GM23248 (cell line): ENCODE data around the gene CADPS2. TPM values are rescaled to one million over a fixed set of nuclear protein-coding genes. Genes with fewer than 3 reads are reported as not detected.

Experiments used
- DNase-seq: peaks from one replicate; pipeline ENCODE4 v3.0.0-alpha.2; 2015
- H2AFZ ChIP-seq: fragments of 200-600 bp; sonication (generic); 2 replicates; pipeline ENCODE4 v1.6.1; 2016; ENCODE audit warnings: antibody characterized with exemption
- H3F3A ChIP-seq: fragments of 200-600 bp; sonication (generic); 2 replicates; pipeline ENCODE4 v1.6.1; 2016; ENCODE audit warnings: mild to moderate bottlenecking, antibody characterized with exemption, mixed run types; ENCODE audit not compliant: insufficient read depth
- H3K27ac ChIP-seq: fragments of 200-600 bp; sonication (generic); 2 replicates; pipeline ENCODE4 v1.5.1; 2016; ENCODE audit warnings: mild to moderate bottlenecking
- H3K27me3 ChIP-seq: fragments of 200-600 bp; sonication (generic); replicated peaks from 2 replicates; pipeline ENCODE4 v1.6.1; 2016; ENCODE audit warnings: mild to moderate bottlenecking; ENCODE audit not compliant: insufficient read depth
- H3K36me3 ChIP-seq: fragments of 200-600 bp; sonication (generic); 2 replicates; pipeline ENCODE4 v1.6.1; 2016; ENCODE audit warnings: low read depth, mild to moderate bottlenecking
- H3K4me1 ChIP-seq: fragments of 200-600 bp; sonication (generic); 2 replicates; pipeline ENCODE4 v1.6.1; 2016; ENCODE audit warnings: mild to moderate bottlenecking; ENCODE audit not compliant: insufficient read depth
- H3K4me2 ChIP-seq: fragments of 200-600 bp; sonication (generic); one replicate; pipeline ENCODE4 v1.6.1; 2016; ENCODE audit warnings: mild to moderate bottlenecking; ENCODE audit not compliant: unreplicated experiment
- H3K4me3 ChIP-seq: fragments of 200-600 bp; sonication (generic); 2 replicates; pipeline ENCODE4 v1.5.1; 2016; ENCODE audit warnings: mild to moderate bottlenecking
- H3K79me2 ChIP-seq: fragments of 200-600 bp; sonication (generic); 2 replicates; pipeline ENCODE4 v1.6.1; 2016; ENCODE audit warnings: mild to moderate bottlenecking; ENCODE audit not compliant: insufficient read depth
- H3K9ac ChIP-seq: fragments of 200-600 bp; sonication (generic); 2 replicates; pipeline ENCODE4 v1.6.1; 2016; ENCODE audit warnings: mild to moderate bottlenecking
- H3K9me2 ChIP-seq: fragments of 200-600 bp; sonication (generic); 2 replicates; pipeline ENCODE4 v1.6.1; 2016; ENCODE audit warnings: mixed run types, mild to moderate bottlenecking, moderate library complexity; ENCODE audit not compliant: insufficient read depth
- H3K9me3 ChIP-seq: fragments of 200-600 bp; sonication (generic); one replicate; pipeline ENCODE4 v1.6.1; 2017; ENCODE audit warnings: low read depth
- H4K20me1 ChIP-seq: fragments of 200-600 bp; sonication (generic); 2 replicates; pipeline ENCODE4 v1.6.0; 2016; ENCODE audit not compliant: insufficient read depth
- EZH2 ChIP-seq: fragments of 200-600 bp; sonication (generic); IDR thresholded peaks from 2 replicates; pipeline ENCODE4 v1.6.1; 2018; ENCODE audit warnings: antibody characterized with exemption, mild to moderate bottlenecking; ENCODE audit not compliant: insufficient read depth, poor library complexity, severe bottlenecking
- EZH2phosphoT487 ChIP-seq: fragments of 200-600 bp; sonication (generic); IDR thresholded peaks from 2 replicates; pipeline ENCODE4 v1.6.1; 2018; ENCODE audit warnings: antibody characterized with exemption, moderate library complexity, mild to moderate bottlenecking, low read depth; ENCODE audit not compliant: insufficient read depth
- WGBS, 2 experiments: methylation state at CpG; one replicate each; pipeline ENCODE4 v1.1.6; 2015 to 2017; ENCODE audit warnings: low lambda C conversion rate in 2 of 2, low coverage in 1 of 2; ENCODE audit errors: missing lambda C conversion rate in 2 of 2; 5-methylcytosine and 5-hydroxymethylcytosine counted together
- in situ Hi-C: fragments of 300-500 bp; cut with MboI; formaldehyde crosslinking; loops from 2 replicates; pipeline ENCODE4 v1.15.0; 2020
- polyA plus RNA-seq: library from polyadenylated mRNA; unstranded; fragments of >200 nt; fragmentation: Nextera tagmentation; extraction: Ambion mirVana; gene quantifications from 2 replicates; pipeline ENCODE4 v1.2.1, GENCODE V29; 2016
- total RNA-seq: library from RNA; depleted of rRNA; stranded (reverse); fragments of >200 nt; shearing (Covaris generic); gene quantifications from 2 replicates; pipeline ENCODE4 v1.2.3, GENCODE V29; 2014

The CADPS2 gene
- total and polyA plus RNA-seq, 2 experiments from 2014 or later = 0.06 to 0.43 TPM

DNA sequence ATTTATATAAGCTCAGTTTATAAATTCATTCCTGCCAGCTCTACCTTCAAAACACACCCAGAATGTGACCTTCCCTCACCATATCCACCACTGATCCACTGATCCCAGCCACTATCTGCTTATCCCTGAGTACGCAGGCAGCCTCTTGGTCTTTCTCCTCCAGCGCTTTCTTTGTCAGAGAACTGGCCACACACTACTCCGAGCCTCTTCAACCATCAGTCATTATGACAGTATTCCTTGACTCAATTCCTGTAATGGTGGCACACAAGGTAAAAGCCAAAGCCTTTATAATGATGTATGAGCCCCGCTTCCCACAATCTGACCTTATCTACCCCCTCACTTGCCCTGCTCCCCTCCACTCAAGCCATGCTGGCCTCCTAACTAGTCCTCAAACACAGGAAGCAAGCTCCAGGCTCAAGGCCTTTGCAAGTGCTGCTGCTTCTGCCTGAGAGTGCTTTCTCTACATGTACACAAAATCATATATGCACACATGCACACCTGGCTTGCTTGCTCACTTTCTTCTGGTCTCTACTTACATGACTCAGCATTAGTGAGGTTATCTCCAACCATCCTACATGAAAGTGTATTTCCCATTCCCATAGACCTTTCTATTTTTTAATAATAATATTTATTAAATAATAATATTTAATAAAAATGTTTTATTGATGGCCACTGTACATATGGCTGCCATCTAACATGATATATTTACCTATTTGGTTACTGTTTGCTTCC is 431.3 kb downstream of the CADPS2 start:
- Histone ChIP-seq H3K27ac (no peak overlapping the region), H3K4me3 (no peak overlapping the region), H3K79me2 (no peaks in the 10 kb centered on the region), H3F3A (no peaks in the 10 kb centered on the region), H4K20me1 (no peaks in the 10 kb centered on the region), H2AFZ (no peak overlapping the region), H3K9me2 (no peaks in the 10 kb centered on the region), H3K4me1 (no peaks in the 10 kb centered on the region), H3K9me3 (no peaks in the 10 kb centered on the region), H3K27me3 (no peaks in the 10 kb centered on the region), H3K9ac (no peak overlapping the region), H3K36me3 (no peaks in the 10 kb centered on the region), H3K4me2 (no peak overlapping the region)
- no peak for TF ChIP-seq EZH2
- no peak for TF ChIP-seq EZH2phosphoT487
- DNase-seq = no peak
- WGBS, 2 experiments = 33 to 45% methylated on average over 4 of the region's 4 CpGs
- in situ Hi-C loops = no loop called here

DNA sequence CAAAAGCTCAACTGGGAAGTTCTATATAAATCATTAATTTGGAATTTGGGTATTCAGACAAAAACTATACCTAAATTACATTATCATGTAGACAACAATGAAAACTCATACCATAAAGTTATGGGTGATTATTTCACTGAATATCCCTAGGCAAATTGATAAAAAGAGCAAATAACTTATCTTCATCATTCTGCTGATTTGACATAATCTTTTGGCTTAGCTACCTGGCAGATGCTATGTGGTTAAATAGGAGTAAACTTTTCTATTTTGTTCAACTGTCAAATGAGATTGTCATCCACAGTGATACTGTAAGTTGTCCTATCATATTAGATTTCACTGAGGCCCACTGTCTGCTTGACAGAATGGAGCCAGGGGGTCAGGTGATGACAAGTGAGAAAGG is 432.8 kb downstream of the CADPS2 start:
- Histone ChIP-seq H3K9me2 (no peaks in the 10 kb centered on the region), H3K9me3 (no peaks in the 10 kb centered on the region), H3K9ac (no peak overlapping the region), H3K4me2 (no peak overlapping the region), H2AFZ (no peak overlapping the region), H3K4me1 (no peaks in the 10 kb centered on the region), H3F3A (no peaks in the 10 kb centered on the region), H3K79me2 (no peaks in the 10 kb centered on the region), H3K36me3 (no peaks in the 10 kb centered on the region), H3K27ac (no peak overlapping the region), H4K20me1 (no peaks in the 10 kb centered on the region), H3K4me3 (no peak overlapping the region), H3K27me3 (no peaks in the 10 kb centered on the region)
- in situ Hi-C loops = no loop called here
- TF ChIP-seq EZH2phosphoT487 (no peak), EZH2 (no peak)
- no peak for DNase-seq

DNA sequence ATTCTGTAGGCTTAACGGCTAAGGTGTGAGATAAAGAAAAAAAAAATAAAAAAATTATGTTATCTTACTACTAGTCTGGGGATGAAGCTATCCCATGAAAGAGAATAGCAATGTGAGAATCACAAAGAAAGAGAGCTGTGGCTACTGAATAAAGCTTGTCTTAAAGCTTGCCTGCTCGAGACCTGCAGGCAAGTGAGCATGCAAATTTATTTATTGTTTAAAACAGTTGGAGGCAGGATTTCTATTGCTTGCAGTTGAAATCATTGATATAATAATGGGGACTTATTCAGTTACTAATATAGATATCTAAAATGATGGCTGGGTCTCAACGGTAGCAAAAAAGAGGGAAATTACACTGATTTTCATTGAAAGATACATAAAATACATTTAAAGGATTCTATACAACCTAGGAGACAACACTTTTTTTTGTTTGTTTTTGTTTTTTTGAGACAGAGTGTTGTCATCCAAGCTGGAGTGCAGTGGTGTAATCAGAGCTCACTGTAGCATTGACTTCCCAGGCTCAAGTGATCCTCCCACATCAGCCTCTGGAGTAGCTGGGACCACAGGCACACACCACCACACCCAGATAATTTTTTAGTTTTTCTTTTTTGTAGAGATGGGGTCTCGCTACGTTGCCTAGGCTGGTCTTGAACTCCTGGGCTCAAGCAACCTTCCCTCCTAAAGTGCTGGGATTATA is 437.2 kb downstream of the CADPS2 start:
- H3K9me2 ChIP-seq = no peaks in the 10 kb centered on the region
- no peak overlapping the region for H3K9ac ChIP-seq
- H3K36me3 ChIP-seq = no peaks in the 10 kb centered on the region
- 45 to 58% methylated on average over 5 of the region's 5 CpGs for WGBS, 2 experiments
- no peaks in the 10 kb centered on the region for H3K9me3 ChIP-seq
- no peak overlapping the region for H3K4me2 ChIP-seq
- H3F3A ChIP-seq = no peaks in the 10 kb centered on the region
- no peak for DNase-seq
- no peaks in the 10 kb centered on the region for H4K20me1 ChIP-seq
- in situ Hi-C loops = no loop called here
- no peak overlapping the region for H3K4me3 ChIP-seq
- H3K4me1 ChIP-seq = no peaks in the 10 kb centered on the region
- H3K27me3 ChIP-seq = no peaks in the 10 kb centered on the region
- TF ChIP-seq EZH2 (no peak), EZH2phosphoT487 (no peak)
- H3K79me2 ChIP-seq = no peaks in the 10 kb centered on the region
- H2AFZ ChIP-seq = no peak overlapping the region
- no peak overlapping the region for H3K27ac ChIP-seq

DNA sequence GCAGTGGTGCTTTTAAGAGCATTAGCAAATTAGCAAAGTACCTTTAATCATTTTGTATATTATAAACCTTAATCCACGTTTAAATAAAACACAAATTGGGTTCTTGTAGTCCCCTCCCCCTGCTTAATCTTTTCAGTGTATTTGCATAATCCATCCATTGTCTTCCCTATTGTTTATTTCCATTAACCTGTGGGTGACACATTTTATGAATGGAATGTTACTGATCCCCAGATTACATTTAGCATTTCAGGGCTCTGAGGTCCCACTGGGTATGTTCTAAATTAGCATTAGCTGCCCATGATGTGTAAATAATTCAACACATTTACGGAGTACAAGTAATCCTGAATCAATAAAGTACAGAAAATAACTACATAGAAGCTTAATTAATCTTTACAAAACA is 443.3 kb downstream of the CADPS2 start:
- no peaks in the 10 kb centered on the region for H3K4me1 ChIP-seq
- H4K20me1 ChIP-seq = no peaks in the 10 kb centered on the region
- WGBS, 2 experiments = 35 to 41% methylated on average over 2 of the region's 2 CpGs
- TF ChIP-seq EZH2 (no peak), EZH2phosphoT487 (no peak)
- H3K9me2 ChIP-seq = no peaks in the 10 kb centered on the region
- H3K9ac ChIP-seq = no peak overlapping the region
- H3K79me2 ChIP-seq = no peaks in the 10 kb centered on the region
- no peak for DNase-seq
- H3K4me2 ChIP-seq = no peak overlapping the region
- no peaks in the 10 kb centered on the region for H3F3A ChIP-seq
- no peaks in the 10 kb centered on the region for H3K36me3 ChIP-seq
- no peak overlapping the region for H3K27ac ChIP-seq
- no peaks in the 10 kb centered on the region for H3K9me3 ChIP-seq
- in situ Hi-C loops = no loop called here
- no peak overlapping the region for H3K4me3 ChIP-seq
- no peak overlapping the region for H2AFZ ChIP-seq
- no peaks in the 10 kb centered on the region for H3K27me3 ChIP-seq
